Endothelial cell (in vitro differentiated cells): ENCODE measurements around the gene PRR7. TPM values are rescaled to one million over a fixed set of nuclear protein-coding genes. Genes with fewer than 3 reads are reported as not detected.

ENCODE experiments used
- DNase-seq: peaks from one replicate; pipeline ENCODE4 v3.0.0; 2021; ENCODE audit warnings: low spot score
- H3K27ac Mint-ChIP-seq: one replicate; pipeline ENCODE4 v1.8.0; 2021; ENCODE audit warnings: mixed read lengths, inconsistent platforms; ENCODE audit not compliant: unreplicated experiment
- H3K27me3 Mint-ChIP-seq: one replicate; pipeline ENCODE4 v1.8.0; 2021; ENCODE audit warnings: mild to moderate bottlenecking, moderate library complexity, mixed read lengths, inconsistent platforms; ENCODE audit not compliant: unreplicated experiment
- H3K36me3 Mint-ChIP-seq: one replicate; pipeline ENCODE4 v1.8.0; 2021; ENCODE audit warnings: mild to moderate bottlenecking, low read depth, mixed read lengths, inconsistent platforms; ENCODE audit not compliant: unreplicated experiment
- H3K4me1 Mint-ChIP-seq: one replicate; pipeline ENCODE4 v1.8.0; 2021; ENCODE audit warnings: mild to moderate bottlenecking, mixed read lengths, inconsistent platforms; ENCODE audit not compliant: unreplicated experiment
- H3K4me3 Mint-ChIP-seq: one replicate; pipeline ENCODE4 v1.8.0; 2021; ENCODE audit warnings: mild to moderate bottlenecking, mixed read lengths, inconsistent platforms; ENCODE audit not compliant: unreplicated experiment
- H3K9me3 Mint-ChIP-seq: one replicate; pipeline ENCODE4 v1.8.0; 2021; ENCODE audit warnings: mixed read lengths, inconsistent platforms; ENCODE audit not compliant: unreplicated experiment
- total RNA-seq: library from RNA; stranded (reverse); fragmentation: NEBNext Ultra II Directional; extraction: Animal tissue kit (Norgen Biotek cat#: 25700); gene quantifications from one replicate; pipeline ENCODE4 v1.2.1, GENCODE V29; 2021; ENCODE audit not compliant: unreplicated experiment
- TF ChIP-seq, protein P1 (sequence below): fragments of 200-600 bp; sonication (generic); IDR thresholded peaks from one replicate; pipeline ENCODE4 v1.5.0; 2021; ENCODE audit warnings: antibody characterized with exemption; ENCODE audit not compliant: unreplicated experiment

PRR7 gene
- total RNA-seq, 1 donor from 2014 or later = 0.97 TPM

DNA sequence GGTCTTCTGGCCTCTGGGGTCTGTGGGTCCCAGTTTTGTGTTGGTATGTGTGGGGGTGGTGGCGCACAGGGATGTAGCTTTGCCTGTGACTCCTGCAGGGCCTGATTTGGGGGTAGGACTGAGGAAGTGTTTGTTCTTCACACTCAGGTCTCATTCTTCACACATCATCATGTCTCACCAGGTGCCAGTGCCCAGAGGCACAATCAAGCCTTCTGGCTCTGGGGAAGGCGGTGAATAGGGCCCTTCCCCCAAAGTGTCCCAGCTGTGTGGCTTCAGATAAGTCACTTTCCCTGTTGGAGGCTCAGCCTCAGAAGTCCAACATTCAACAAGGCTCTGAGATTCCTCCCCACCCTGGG is 21.7 kb downstream of the PRR7 start:
- Mint-ChIP-seq H3K27me3 (peaks cover 29% of the 10 kb centered on the region), H3K9me3 (no peaks in the 10 kb centered on the region), H3K4me3 (peak overlapping the region; percentile 31), H3K36me3 (peaks cover 44% of the 10 kb centered on the region), H3K27ac (no peak overlapping the region), H3K4me1 (peaks cover 28% of the 10 kb centered on the region)
- TF ChIP-seq, protein P1, sequence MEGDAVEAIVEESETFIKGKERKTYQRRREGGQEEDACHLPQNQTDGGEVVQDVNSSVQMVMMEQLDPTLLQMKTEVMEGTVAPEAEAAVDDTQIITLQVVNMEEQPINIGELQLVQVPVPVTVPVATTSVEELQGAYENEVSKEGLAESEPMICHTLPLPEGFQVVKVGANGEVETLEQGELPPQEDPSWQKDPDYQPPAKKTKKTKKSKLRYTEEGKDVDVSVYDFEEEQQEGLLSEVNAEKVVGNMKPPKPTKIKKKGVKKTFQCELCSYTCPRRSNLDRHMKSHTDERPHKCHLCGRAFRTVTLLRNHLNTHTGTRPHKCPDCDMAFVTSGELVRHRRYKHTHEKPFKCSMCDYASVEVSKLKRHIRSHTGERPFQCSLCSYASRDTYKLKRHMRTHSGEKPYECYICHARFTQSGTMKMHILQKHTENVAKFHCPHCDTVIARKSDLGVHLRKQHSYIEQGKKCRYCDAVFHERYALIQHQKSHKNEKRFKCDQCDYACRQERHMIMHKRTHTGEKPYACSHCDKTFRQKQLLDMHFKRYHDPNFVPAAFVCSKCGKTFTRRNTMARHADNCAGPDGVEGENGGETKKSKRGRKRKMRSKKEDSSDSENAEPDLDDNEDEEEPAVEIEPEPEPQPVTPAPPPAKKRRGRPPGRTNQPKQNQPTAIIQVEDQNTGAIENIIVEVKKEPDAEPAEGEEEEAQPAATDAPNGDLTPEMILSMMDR = no peak
- no peak for DNase-seq

DNA sequence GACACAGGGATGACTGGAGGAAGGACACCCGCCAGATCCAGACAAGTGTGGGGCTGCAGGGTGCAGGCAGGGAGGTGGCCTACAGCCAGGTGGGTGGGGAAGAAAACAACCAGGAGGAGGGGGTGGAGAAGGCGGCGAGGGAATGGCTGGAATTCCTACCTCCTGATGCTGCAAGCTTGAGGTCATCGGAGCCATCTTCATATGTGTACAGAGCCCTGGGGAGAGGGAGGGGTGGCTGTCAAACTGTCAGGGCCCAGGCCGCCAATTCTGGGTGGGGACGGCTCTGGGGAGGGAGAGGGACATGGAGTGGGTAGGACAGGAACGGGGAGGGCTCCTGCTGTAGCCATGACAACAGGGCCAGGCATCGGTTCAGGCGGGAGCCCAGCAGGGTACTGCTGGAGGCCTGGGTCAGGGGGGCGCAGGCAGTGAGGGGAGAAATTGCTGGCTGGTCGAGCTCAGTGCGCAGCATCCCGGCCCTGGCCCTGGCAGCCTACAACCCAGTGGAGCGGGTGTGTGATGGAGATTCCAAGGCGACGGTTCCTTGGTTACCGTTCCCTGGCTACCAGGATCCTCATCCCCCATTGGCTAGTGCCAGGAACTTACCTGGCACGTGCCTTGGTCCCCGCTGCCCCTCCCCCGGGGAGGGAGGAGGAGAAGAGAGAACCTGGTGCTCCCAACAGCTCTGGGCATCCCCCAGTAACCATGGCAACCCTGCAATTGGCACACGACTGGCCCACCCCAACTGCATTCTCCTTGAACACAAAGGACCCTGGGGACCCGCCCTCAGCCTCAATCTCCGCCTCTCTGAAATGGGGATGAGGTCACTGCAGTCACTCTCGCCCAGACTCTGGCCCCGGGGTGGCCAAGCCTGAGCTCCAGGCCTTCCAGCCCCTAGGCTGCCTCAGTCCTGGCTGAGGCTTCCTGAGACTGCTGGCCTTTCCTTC is 22.3 kb downstream of the PRR7 start:
- Mint-ChIP-seq H3K27me3 (peaks cover 28% of the 10 kb centered on the region), H3K27ac (no peak overlapping the region), H3K4me1 (peaks cover 25% of the 10 kb centered on the region), H3K4me3 (peak overlapping the region; percentile 31), H3K36me3 (peaks cover 41% of the 10 kb centered on the region), H3K9me3 (no peaks in the 10 kb centered on the region)
- TF ChIP-seq, protein P1 = no peak
- no peak for DNase-seq

GRCh38 chr5:177469750-177470525 is 23.3 kb downstream of the PRR7 start:
- Mint-ChIP-seq H3K36me3 (peaks cover 43% of the 10 kb centered on the region), H3K9me3 (no peaks in the 10 kb centered on the region), H3K4me1 (peaks cover 32% of the 10 kb centered on the region), H3K27ac (peak overlapping the region; percentile 75), H3K27me3 (peaks cover 32% of the 10 kb centered on the region), H3K4me3 (peak overlapping the region; percentile 83)
- DNase-seq = no peak
- TF ChIP-seq, protein P1 = no peak

GRCh38 chr5:177470759-177471536 is 24.3 kb downstream of the PRR7 start:
- Mint-ChIP-seq H3K27me3 (peaks cover 32% of the 10 kb centered on the region), H3K36me3 (peaks cover 39% of the 10 kb centered on the region), H3K4me3 (peak overlapping the region; percentile 83), H3K9me3 (no peaks in the 10 kb centered on the region), H3K27ac (peak overlapping the region; percentile 75), H3K4me1 (peaks cover 34% of the 10 kb centered on the region)
- DNase-seq = no peak
- TF ChIP-seq, protein P1 = no peak
